Fibroblast of upper back skin (primary cell): ENCODE results near the gene CLCN4.

Experiments used
- DNase-seq: peaks from one replicate; pipeline ENCODE4 v3.0.0-alpha.2; 2013

Gene CLCN4

DNA sequence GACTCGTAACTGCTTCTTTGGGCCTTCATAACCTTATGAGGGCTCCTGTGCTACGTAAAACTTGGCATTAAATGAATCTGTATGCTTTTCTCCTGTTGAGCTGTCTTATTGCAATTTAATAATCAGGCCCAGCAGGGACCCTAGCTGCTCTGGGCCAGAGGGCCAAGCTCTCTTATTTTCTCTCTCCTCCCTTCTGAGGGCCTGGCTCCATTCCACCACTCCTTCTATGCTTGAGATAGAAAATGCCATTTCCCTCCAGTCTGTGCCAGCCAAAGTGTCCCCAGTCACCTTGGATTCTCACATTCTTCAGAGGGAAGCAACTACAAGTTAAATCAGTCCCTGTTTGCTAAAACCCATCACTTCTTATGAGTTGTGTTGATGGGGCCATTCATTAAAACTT, 90.1 kb downstream of the CLCN4 start:
- no peak for DNase-seq

DNA sequence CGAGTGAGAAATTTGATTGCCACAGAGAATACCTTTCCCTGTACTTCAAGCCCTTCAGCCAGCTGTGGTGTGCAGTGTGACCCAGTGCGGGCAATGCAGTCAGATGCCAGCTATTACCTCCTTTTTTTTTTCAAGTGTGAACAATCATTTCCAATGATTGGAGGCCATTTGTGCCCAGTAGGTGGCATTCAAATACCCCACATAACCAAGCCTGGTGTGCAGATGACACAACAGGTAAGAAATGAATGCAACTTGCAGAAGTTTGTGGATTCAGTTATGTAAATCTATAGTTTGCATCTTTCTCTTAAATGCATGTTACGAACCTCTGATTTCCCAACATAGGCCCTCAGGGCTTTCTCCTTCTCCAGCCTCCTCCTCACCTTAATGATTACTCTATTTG, 98.0 kb downstream of the CLCN4 start:
- DNase-seq, result no peak

DNA sequence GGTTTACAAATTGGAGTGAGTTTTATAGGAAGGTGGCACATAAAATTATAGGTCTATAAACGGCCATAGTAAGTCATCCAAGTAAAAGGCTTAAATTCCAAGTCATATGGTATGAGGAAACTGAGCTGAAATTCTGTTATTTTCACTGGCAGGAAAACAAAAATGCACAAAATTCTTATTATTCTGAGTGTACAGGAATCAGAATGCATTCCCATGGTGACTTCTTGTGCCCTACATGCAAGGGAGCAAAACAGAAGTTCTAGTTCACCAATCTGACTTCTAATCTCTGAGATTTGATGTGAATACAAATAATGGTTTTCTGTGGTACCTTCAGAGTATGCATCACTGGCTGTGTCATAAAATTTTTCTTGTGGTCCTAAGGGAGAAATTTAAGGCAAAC, 102.9 kb downstream of the CLCN4 start:
- peak; percentile 69 for DNase-seq

DNA sequence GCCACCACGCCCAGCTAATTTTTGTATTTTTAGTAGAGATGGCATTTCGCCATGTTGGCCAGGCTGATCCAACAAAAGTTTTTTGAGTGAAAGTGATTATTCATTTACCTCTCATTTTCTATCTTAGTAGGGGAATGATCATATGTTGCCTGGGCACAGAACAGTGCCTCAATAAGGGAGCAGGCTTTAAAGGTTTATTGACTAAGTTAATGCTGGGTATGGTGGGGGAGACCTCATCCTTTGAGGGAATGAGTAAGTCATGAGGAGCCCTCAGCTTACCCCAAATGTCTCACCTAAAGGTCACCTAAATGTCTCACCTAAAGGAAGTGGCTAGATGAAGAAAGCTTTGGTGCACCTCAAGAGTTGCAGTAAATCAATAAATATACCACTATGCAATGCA, 109.0 kb downstream of the CLCN4 start:
- DNase-seq, result no peak

- no peak for DNase-seq
Observed at GRCh38 chrX:10278716-10279115, 121.9 kb downstream of the CLCN4 start.

DNA sequence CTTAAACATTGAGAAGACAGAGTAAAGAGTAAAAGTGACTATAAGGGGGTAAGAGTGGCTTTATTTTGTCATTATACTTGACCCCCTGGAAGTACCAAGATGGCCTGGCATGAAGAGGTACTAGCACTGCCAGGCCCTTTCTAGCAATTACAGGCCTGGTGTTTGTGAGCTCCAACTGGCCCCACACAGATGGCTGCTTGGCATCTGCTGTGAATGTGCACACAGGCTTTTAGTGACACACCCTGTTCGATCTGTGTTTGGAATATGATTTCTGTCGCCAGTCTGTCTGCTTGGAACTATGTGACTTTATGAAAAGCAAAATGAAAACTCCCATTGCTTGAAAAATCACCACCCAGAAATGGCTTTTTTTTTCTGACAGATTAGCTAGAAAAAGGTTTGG, 123.3 kb downstream of the CLCN4 start:
- no peak for DNase-seq

GRCh38 chrX:10282490-10282889, 125.7 kb downstream of the CLCN4 start:
- DNase-seq, result no peak

DNA sequence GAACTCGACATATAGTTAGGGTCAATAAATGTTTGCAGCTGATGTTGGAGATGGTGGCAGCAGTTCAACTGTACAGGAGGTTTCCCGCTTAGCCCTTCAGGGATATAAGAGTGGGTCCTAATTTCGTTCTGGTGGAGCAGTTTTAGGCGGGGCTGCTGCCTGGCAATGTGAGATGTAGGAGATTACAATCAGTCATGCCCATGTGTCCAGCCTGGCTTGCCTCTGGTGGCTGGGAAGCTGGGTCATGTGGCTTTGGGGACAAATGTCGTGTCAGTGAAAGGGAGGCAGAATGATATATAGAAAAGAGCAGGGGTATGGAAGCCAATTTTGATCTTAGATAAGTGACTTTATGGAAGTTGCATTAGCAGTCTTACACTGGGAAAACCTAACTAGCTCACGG, 129.4 kb downstream of the CLCN4 start:
- DNase-seq, result no peak
